Measurements from ENCODE around the gene TBC1D22A.

TBC1D22A gene

DNA sequence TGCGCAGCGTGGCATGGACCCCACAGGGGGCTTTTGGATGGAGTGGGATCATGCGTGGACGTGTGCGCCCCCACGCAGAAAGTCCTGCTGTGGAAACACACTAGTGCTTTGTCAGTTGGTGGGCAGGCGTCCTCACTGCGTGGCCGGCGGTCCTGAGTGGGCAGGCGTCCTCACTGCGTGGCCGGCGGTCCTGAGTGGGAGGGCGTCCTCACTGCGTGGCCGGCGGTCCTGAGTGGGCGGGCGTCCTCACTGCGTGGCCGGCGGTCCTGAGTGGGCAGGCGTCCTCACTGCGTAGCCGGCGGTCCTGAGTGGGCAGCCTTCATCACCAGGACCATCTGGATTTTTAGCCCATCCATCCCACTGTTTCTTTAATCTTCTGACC is 205.9 kb downstream of the TBC1D22A start (continued):
- TF ChIP-seq, protein P1, sequence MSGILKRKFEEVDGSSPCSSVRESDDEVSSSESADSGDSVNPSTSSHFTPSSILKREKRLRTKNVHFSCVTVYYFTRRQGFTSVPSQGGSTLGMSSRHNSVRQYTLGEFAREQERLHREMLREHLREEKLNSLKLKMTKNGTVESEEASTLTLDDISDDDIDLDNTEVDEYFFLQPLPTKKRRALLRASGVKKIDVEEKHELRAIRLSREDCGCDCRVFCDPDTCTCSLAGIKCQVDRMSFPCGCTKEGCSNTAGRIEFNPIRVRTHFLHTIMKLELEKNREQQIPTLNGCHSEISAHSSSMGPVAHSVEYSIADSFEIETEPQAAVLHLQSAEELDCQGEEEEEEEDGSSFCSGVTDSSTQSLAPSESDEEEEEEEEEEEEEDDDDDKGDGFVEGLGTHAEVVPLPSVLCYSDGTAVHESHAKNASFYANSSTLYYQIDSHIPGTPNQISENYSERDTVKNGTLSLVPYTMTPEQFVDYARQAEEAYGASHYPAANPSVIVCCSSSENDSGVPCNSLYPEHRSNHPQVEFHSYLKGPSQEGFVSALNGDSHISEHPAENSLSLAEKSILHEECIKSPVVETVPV (CRISPR knock-in tag; IDR thresholded peaks at IDR 0.05), result no peak
- no peak for TF ChIP-seq ZNF8 (CRISPR knock-in tag; IDR thresholded peaks at IDR 0.05)
- TF ChIP-seq ARNTL (CRISPR knock-in tag; IDR thresholded peaks at IDR 0.05; ENCODE audit: borderline replicate concordance, low read depth), result no peak
- no peak for TF ChIP-seq OSR1 (CRISPR knock-in tag; IDR thresholded peaks at IDR 0.05)
- TF ChIP-seq, protein P2, sequence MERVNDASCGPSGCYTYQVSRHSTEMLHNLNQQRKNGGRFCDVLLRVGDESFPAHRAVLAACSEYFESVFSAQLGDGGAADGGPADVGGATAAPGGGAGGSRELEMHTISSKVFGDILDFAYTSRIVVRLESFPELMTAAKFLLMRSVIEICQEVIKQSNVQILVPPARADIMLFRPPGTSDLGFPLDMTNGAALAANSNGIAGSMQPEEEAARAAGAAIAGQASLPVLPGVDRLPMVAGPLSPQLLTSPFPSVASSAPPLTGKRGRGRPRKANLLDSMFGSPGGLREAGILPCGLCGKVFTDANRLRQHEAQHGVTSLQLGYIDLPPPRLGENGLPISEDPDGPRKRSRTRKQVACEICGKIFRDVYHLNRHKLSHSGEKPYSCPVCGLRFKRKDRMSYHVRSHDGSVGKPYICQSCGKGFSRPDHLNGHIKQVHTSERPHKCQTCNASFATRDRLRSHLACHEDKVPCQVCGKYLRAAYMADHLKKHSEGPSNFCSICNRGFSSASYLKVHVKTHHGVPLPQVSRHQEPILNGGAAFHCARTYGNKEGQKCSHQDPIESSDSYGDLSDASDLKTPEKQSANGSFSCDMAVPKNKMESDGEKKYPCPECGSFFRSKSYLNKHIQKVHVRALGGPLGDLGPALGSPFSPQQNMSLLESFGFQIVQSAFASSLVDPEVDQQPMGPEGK (CRISPR knock-in tag; IDR thresholded peaks at IDR 0.05; ENCODE audit: borderline replicate concordance), result no peak
- no peak for TF ChIP-seq BACH2 (CRISPR knock-in tag; IDR thresholded peaks at IDR 0.05; ENCODE audit: borderline replicate concordance)
- no peak for TF ChIP-seq CSDC2 (CRISPR knock-in tag; IDR thresholded peaks at IDR 0.05)

DNA sequence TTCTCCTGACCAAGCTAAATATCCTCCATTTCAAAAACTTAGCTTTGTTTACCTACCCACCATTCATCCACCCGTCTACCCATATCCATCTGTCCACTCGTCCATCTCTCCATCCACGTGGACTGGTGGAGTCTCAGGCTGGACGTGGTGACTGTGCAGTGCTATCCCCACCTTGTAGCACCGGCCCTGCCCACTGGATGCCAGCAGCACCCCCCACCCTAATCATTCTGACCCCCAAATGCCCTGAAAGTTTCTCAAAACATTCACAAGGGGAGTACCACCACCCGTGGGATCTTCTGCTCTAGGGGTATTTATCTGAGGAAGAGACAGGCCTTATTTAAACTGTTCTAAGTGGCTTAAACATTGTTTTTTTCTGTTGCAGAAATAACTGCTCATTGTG is 206.4 kb downstream of the TBC1D22A start:
- TF ChIP-seq PPARA (CRISPR knock-in tag; IDR thresholded peaks at IDR 0.05; ENCODE audit: borderline replicate concordance) (no peak), ZNF8 (CRISPR knock-in tag; IDR thresholded peaks at IDR 0.05) (no peak), ZFP3 (CRISPR knock-in tag; IDR thresholded peaks at IDR 0.05) (no peak), SNAI2 (CRISPR knock-in tag; IDR thresholded peaks at IDR 0.05) (no peak), ZNF70 (CRISPR knock-in tag; IDR thresholded peaks at IDR 0.05) (no peak), TCF4 (CRISPR knock-in tag; IDR thresholded peaks at IDR 0.05; ENCODE audit: borderline replicate concordance) (no peak), ZNF565 (CRISPR knock-in tag; conservative IDR thresholded peaks at IDR 0.05; ENCODE audit: low read depth) (no peak), BACH2 (CRISPR knock-in tag; IDR thresholded peaks at IDR 0.05; ENCODE audit: borderline replicate concordance) (no peak), ESRRG (CRISPR knock-in tag; IDR thresholded peaks at IDR 0.05) (no peak), RARB (CRISPR knock-in tag; IDR thresholded peaks at IDR 0.05) (no peak), ISL1 (CRISPR knock-in tag; IDR thresholded peaks at IDR 0.05) (no peak), CSDC2 (CRISPR knock-in tag; IDR thresholded peaks at IDR 0.05) (no peak), ZC3H10 (CRISPR knock-in tag; IDR thresholded peaks at IDR 0.05) (no peak), ZFP30 (CRISPR knock-in tag; IDR thresholded peaks at IDR 0.05) (no peak)
- TF ChIP-seq, protein P3, sequence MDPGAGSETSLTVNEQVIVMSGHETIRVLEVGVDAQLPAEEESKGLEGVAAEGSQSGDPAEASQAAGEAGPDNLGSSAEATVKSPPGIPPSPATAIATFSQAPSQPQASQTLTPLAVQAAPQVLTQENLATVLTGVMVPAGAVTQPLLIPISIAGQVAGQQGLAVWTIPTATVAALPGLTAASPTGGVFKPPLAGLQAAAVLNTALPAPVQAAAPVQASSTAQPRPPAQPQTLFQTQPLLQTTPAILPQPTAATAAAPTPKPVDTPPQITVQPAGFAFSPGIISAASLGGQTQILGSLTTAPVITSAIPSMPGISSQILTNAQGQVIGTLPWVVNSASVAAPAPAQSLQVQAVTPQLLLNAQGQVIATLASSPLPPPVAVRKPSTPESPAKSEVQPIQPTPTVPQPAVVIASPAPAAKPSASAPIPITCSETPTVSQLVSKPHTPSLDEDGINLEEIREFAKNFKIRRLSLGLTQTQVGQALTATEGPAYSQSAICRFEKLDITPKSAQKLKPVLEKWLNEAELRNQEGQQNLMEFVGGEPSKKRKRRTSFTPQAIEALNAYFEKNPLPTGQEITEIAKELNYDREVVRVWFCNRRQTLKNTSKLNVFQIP (CRISPR knock-in tag; IDR thresholded peaks at IDR 0.05; ENCODE audit: borderline replicate concordance, low read depth), result no peak
- TF ChIP-seq, protein P2 (CRISPR knock-in tag; IDR thresholded peaks at IDR 0.05; ENCODE audit: borderline replicate concordance), result no peak
- TF ChIP-seq, protein P4, sequence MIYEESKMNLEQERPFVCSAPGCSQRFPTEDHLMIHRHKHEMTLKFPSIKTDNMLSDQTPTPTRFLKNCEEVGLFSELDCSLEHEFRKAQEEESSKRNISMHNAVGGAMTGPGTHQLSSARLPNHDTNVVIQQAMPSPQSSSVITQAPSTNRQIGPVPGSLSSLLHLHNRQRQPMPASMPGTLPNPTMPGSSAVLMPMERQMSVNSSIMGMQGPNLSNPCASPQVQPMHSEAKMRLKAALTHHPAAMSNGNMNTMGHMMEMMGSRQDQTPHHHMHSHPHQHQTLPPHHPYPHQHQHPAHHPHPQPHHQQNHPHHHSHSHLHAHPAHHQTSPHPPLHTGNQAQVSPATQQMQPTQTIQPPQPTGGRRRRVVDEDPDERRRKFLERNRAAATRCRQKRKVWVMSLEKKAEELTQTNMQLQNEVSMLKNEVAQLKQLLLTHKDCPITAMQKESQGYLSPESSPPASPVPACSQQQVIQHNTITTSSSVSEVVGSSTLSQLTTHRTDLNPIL (CRISPR knock-in tag; IDR thresholded peaks at IDR 0.05; ENCODE audit: low read depth), result no peak
- TF ChIP-seq, protein P5, sequence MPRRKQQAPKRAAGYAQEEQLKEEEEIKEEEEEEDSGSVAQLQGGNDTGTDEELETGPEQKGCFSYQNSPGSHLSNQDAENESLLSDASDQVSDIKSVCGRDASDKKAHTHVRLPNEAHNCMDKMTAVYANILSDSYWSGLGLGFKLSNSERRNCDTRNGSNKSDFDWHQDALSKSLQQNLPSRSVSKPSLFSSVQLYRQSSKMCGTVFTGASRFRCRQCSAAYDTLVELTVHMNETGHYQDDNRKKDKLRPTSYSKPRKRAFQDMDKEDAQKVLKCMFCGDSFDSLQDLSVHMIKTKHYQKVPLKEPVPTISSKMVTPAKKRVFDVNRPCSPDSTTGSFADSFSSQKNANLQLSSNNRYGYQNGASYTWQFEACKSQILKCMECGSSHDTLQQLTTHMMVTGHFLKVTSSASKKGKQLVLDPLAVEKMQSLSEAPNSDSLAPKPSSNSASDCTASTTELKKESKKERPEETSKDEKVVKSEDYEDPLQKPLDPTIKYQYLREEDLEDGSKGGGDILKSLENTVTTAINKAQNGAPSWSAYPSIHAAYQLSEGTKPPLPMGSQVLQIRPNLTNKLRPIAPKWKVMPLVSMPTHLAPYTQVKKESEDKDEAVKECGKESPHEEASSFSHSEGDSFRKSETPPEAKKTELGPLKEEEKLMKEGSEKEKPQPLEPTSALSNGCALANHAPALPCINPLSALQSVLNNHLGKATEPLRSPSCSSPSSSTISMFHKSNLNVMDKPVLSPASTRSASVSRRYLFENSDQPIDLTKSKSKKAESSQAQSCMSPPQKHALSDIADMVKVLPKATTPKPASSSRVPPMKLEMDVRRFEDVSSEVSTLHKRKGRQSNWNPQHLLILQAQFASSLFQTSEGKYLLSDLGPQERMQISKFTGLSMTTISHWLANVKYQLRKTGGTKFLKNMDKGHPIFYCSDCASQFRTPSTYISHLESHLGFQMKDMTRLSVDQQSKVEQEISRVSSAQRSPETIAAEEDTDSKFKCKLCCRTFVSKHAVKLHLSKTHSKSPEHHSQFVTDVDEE (CRISPR knock-in tag; IDR thresholded peaks at IDR 0.05), result no peak
- no peak for ATAC-seq
